HCT116 (cell line): Measurements from ENCODE around the gene ANKLE1. TPM values are rescaled to one million over a fixed set of nuclear protein-coding genes. Genes with fewer than 3 reads are reported as not detected.
A peak's percentile ranks its signal among the peaks of the same experiment; 100 is the strongest.

Experiments used
- ATAC-seq: fragments of 200-7000 bp; cut with Tn5 transposase; 2 replicates; pipeline ENCODE4 v1.9.1; 2020; ENCODE audit warnings: mild to moderate bottlenecking, moderate library complexity
- BruUV-seq: library from RNA; stranded (reverse); fragments of 400-500 nt; replicated peaks from 2 replicates; lab custom pipeline; 2021; lab: Mats Ljungman, UMichigan
- CTCF ChIA-PET: fragments of 300-600 bp; sonication (Branson Sonifier 250); formaldehyde crosslinking; loops from one replicate; lab custom pipeline; 2021; ENCODE audit warnings: antibody characterized with exemption; lab: Charles Lee
- POLR2A ChIA-PET: fragments of 300-600, 350-600 bp; sonication (Branson Sonifier 250); formaldehyde crosslinking; loops from one replicate; lab custom pipeline; 2021; ENCODE audit warnings: antibody characterized with exemption; lab: Charles Lee
- RAD21 ChIA-PET, 2 experiments: fragments of 300-600 bp; sonication (Branson Sonifier 250); formaldehyde crosslinking; loops; one replicate each; lab custom pipeline; 2023; ENCODE audit warnings: low total read pairs in 2 of 2; ENCODE audit not compliant: uncharacterized antibody in 2 of 2, unreplicated experiment in 2 of 2, low non-redundant PET in 1 of 2; lab: Charles Lee
- DNase-seq: peaks from one replicate; pipeline ENCODE4 v3.0.0-alpha.2; 2010; ENCODE audit warnings: low read depth, low spot score
- H2AFZ ChIP-seq: fragments of 200-600 bp; shearing (Covaris generic), sonication (generic); 2 replicates; pipeline ENCODE4 v1.6.1; 2017; ENCODE audit warnings: low read depth, mixed run types, mixed read lengths, antibody characterized with exemption, low read length; ENCODE audit not compliant: poor library complexity, severe bottlenecking
- H3K27ac ChIP-seq: 2 replicates; pipeline ENCODE4 v1.5.1; 2012; ENCODE audit warnings: low read depth, low read length
- H3K27me3 ChIP-seq: fragments of 200-600 bp; sonication (generic); 2 replicates; pipeline ENCODE4 v1.6.1; 2016; ENCODE audit warnings: mixed run types, low read length, mixed read lengths; ENCODE audit not compliant: insufficient read depth
- H3K36me3 ChIP-seq, 2 experiments: fragments of 200-500 bp in 1 of 2; fragments of 200-600 bp in 1 of 2; sonication (Bioruptor generic) in 1 of 2; sonication (generic) in 1 of 2; 2 replicates each; pipeline versions ENCODE4 v1.5.1 to v1.6.1; 2014 to 2016; ENCODE audit warnings: low read length in 2 of 2, inconsistent platforms in 1 of 2, mixed read lengths in 1 of 2, mixed run types in 1 of 2; ENCODE audit not compliant: insufficient read depth in 2 of 2, control insufficient read depth in 1 of 2
- H3K4me1 ChIP-seq, 2 experiments: fragments of 200-600 bp in 1 of 2; sonication (generic) in 1 of 2; 2 replicates each; pipeline versions ENCODE4 v1.5.1 to v1.6.1; 2012 to 2017; ENCODE audit warnings: low read length in 2 of 2, inconsistent platforms in 1 of 2, mild to moderate bottlenecking in 1 of 2, mixed read lengths in 1 of 2, mixed run types in 1 of 2, moderate library complexity in 1 of 2; ENCODE audit not compliant: insufficient read depth in 2 of 2, control insufficient read depth in 1 of 2
- H3K4me2 ChIP-seq: fragments of 200-600 bp; sonication (generic); 2 replicates; pipeline ENCODE4 v1.6.1; 2017; ENCODE audit warnings: mixed run types, low read length, mixed read lengths
- H3K4me3 ChIP-seq, 2 experiments: fragments of 200-600 bp in 1 of 2; sonication (generic) in 1 of 2; replicated peaks in 1 of 2; 2 replicates each; pipeline ENCODE4 v1.5.1; 2011 to 2016; ENCODE audit warnings: low read length in 2 of 2, control low read depth in 1 of 2, low read depth in 1 of 2, mild to moderate bottlenecking in 1 of 2, mixed read lengths in 1 of 2, mixed run types in 1 of 2
- H3K79me2 ChIP-seq: fragments of 200-600 bp; sonication (generic); 2 replicates; pipeline ENCODE4 v1.6.1; 2017; ENCODE audit warnings: mild to moderate bottlenecking, mixed run types, low read length, moderate library complexity, mixed read lengths; ENCODE audit not compliant: insufficient read depth
- H3K9ac ChIP-seq: fragments of 200-600 bp; sonication (generic); 2 replicates; pipeline ENCODE4 v1.6.1; 2016; ENCODE audit warnings: low read length, mixed read lengths
- H3K9me2 ChIP-seq: fragments of 200-600 bp; sonication (generic), shearing (Covaris generic); 2 replicates; pipeline ENCODE4 v1.6.1; 2017; ENCODE audit warnings: mixed run types, mild to moderate bottlenecking, moderate library complexity; ENCODE audit not compliant: insufficient read depth
- H3K9me3 ChIP-seq, 2 experiments: fragments of 200-500 bp in 1 of 2; fragments of 200-600 bp in 1 of 2; sonication (Bioruptor generic) in 1 of 2; sonication (generic) in 1 of 2; 2 replicates each; pipeline ENCODE4 v1.6.1; 2014 to 2017; ENCODE audit warnings: low read length in 2 of 2, mixed read lengths in 2 of 2, inconsistent platforms in 1 of 2, low read depth in 1 of 2, mild to moderate bottlenecking in 1 of 2, mixed run types in 1 of 2, moderate library complexity in 1 of 2; ENCODE audit not compliant: control insufficient read depth in 1 of 2, insufficient read depth in 1 of 2
- H4K20me1 ChIP-seq: fragments of 200-600 bp; sonication (generic), shearing (Covaris generic); 2 replicates; pipeline ENCODE4 v1.6.1; 2017; ENCODE audit warnings: mixed run types, mild to moderate bottlenecking, moderate library complexity; ENCODE audit not compliant: insufficient read depth
- CBX3 ChIP-seq: IDR thresholded peaks from 2 replicates; pipeline ENCODE4 v1.6.1; 2012; ENCODE audit warnings: low read depth
- EGR1 ChIP-seq: IDR thresholded peaks from 2 replicates; pipeline ENCODE4 v1.6.1; 2012; ENCODE audit warnings: low read depth
- ELF1 ChIP-seq: IDR thresholded peaks from 2 replicates; pipeline ENCODE4 v1.6.1; 2012; ENCODE audit warnings: low read depth, borderline replicate concordance
- EZH2phosphoT487 ChIP-seq: fragments of 200-600 bp; IDR thresholded peaks from 2 replicates; pipeline ENCODE4 v1.6.1; 2018; ENCODE audit warnings: antibody characterized with exemption, borderline replicate concordance
- RAD21 ChIP-seq: IDR thresholded peaks from 2 replicates; pipeline ENCODE4 v1.6.1; 2012; ENCODE audit warnings: low read depth, mild to moderate bottlenecking
- SIN3A ChIP-seq: IDR thresholded peaks from 2 replicates; pipeline ENCODE4 v1.6.1; 2012; ENCODE audit warnings: low read depth
- SP1 ChIP-seq: IDR thresholded peaks from 2 replicates; pipeline ENCODE4 v1.6.1; 2012; ENCODE audit warnings: low read depth
- SRF ChIP-seq: IDR thresholded peaks from 2 replicates; pipeline ENCODE4 v1.6.1; 2012; ENCODE audit warnings: low read depth
- intact Hi-C: fragments of 100-400 bp; cut with micrococcal nuclease; formaldehyde crosslinking; loops from 2 replicates; pipeline ENCODE4 v1.10.0; 2022
- total RNA-seq: library from RNA; stranded (reverse); gene quantifications from one replicate; pipeline ENCODE4 v1.2.1, GENCODE V29; 2021; ENCODE audit not compliant: unreplicated experiment
- TF ChIP-seq, protein P1 (sequence below): IDR thresholded peaks from 2 replicates; pipeline ENCODE4 v1.6.1; 2011; ENCODE audit warnings: mild to moderate bottlenecking, low read length, moderate library complexity; ENCODE audit not compliant: insufficient replicate concordance; ENCODE audit errors: extremely low read depth
- TF ChIP-seq, protein P2 (sequence below): IDR thresholded peaks from 2 replicates; pipeline ENCODE4 v1.6.1; 2012
- TF ChIP-seq, protein P3 (sequence below): IDR thresholded peaks from 2 replicates; pipeline ENCODE4 v1.6.1; 2012; ENCODE audit warnings: low read depth

The ANKLE1 gene
- total RNA-seq, 1 experiment from 2014 or later, result 14.8 TPM

DNA sequence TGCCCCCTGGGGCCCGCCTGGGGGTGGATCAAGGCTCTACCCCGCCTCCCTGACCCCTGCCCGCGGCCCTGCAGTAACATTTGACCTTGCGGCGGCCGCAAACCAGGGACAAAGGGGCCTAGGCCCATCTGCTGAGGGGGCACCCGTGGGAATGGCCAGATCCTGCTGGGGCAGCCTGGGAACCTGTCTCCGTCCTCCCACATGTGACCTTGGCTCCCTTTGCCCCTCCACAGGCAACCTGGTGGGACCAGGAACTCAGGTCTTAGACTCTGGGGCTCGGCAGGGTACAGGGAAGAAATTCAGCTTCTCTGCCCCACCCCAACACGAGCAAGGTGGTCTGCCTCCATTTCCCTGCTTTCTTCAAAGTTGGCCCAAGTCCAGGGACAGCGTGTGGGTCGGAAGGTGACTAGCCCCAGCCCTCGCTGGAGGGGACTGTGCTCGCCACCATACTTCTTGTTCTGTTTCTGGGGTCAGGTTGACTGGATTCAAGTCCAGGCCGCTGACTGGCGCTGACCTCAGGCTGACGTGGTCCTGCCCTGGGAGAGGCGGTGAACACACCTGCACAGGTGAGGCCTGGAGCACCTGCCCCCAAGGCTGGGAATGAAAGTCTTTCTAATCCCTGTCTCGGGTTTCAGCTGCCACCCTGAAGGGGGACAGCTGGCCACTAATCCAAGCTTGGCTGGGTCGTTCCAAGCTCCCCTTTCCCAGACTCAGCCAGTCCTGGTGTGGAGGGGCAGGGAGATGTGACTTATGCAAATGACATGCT lies 33.5 kb upstream of the ANKLE1 start:
- DNase-seq (no peak), ATAC-seq (no peak)
- no peaks in the 10 kb centered on the region for H3K27me3 ChIP-seq
- H3K9ac ChIP-seq, result no peak overlapping the region; the same call in 1 of the 2 replicates
- H3K36me3 ChIP-seq, result no peaks in the 10 kb centered on the region
- no peaks in the 10 kb centered on the region for H3K9me3 ChIP-seq
- peak overlapping the region; percentile 5 for H2AFZ ChIP-seq
- intact Hi-C loops, result no loop called here
- POLR2A ChIA-PET, result interaction anchor here (0.7 to 1.9 kb wide), 3 partner anchors 13 to 28 kb away, joined by 3 to 9 read pairs (median 7); partner anchors contain the start of gene OCEL1
- no peaks in the 10 kb centered on the region for H3K9me2 ChIP-seq
- CTCF ChIA-PET, result interaction anchor here (0.9 to 1.2 kb wide), 2 partner anchors 13 to 19 kb away, joined by 5 to 7 read pairs; partner anchors contain the start of gene BABAM1
- H3K79me2 ChIP-seq, result peaks cover 20% of the 10 kb centered on the region
- H3K4me2 ChIP-seq, result peak overlapping the region; percentile 94
- TF ChIP-seq SRF (no peak), EGR1 (no peak), SP1 (no peak), RAD21 (no peak), EZH2phosphoT487 (no peak), ELF1 (no peak), CBX3 (no peak), SIN3A (no peak)
- TF ChIP-seq, protein P1, sequence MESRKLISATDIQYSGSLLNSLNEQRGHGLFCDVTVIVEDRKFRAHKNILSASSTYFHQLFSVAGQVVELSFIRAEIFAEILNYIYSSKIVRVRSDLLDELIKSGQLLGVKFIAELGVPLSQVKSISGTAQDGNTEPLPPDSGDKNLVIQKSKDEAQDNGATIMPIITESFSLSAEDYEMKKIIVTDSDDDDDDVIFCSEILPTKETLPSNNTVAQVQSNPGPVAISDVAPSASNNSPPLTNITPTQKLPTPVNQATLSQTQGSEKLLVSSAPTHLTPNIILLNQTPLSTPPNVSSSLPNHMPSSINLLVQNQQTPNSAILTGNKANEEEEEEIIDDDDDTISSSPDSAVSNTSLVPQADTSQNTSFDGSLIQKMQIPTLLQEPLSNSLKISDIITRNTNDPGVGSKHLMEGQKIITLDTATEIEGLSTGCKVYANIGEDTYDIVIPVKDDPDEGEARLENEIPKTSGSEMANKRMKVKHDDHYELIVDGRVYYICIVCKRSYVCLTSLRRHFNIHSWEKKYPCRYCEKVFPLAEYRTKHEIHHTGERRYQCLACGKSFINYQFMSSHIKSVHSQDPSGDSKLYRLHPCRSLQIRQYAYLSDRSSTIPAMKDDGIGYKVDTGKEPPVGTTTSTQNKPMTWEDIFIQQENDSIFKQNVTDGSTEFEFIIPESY, result no peak
- TF ChIP-seq, protein P2, sequence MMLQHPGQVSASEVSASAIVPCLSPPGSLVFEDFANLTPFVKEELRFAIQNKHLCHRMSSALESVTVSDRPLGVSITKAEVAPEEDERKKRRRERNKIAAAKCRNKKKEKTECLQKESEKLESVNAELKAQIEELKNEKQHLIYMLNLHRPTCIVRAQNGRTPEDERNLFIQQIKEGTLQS, result no peak
- TF ChIP-seq, protein P3, sequence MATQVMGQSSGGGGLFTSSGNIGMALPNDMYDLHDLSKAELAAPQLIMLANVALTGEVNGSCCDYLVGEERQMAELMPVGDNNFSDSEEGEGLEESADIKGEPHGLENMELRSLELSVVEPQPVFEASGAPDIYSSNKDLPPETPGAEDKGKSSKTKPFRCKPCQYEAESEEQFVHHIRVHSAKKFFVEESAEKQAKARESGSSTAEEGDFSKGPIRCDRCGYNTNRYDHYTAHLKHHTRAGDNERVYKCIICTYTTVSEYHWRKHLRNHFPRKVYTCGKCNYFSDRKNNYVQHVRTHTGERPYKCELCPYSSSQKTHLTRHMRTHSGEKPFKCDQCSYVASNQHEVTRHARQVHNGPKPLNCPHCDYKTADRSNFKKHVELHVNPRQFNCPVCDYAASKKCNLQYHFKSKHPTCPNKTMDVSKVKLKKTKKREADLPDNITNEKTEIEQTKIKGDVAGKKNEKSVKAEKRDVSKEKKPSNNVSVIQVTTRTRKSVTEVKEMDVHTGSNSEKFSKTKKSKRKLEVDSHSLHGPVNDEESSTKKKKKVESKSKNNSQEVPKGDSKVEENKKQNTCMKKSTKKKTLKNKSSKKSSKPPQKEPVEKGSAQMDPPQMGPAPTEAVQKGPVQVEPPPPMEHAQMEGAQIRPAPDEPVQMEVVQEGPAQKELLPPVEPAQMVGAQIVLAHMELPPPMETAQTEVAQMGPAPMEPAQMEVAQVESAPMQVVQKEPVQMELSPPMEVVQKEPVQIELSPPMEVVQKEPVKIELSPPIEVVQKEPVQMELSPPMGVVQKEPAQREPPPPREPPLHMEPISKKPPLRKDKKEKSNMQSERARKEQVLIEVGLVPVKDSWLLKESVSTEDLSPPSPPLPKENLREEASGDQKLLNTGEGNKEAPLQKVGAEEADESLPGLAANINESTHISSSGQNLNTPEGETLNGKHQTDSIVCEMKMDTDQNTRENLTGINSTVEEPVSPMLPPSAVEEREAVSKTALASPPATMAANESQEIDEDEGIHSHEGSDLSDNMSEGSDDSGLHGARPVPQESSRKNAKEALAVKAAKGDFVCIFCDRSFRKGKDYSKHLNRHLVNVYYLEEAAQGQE, result no peak
- TF ChIP-seq, all 23 proteins: peak for 0
- no peaks in the 10 kb centered on the region for H4K20me1 ChIP-seq
- peak overlapping the region; percentile 80; the same call in 1 of the 2 replicates for H3K27ac ChIP-seq
- no peak overlapping the region for H3K4me3 ChIP-seq
- BruUV-seq, result no TSS peak
- RAD21 ChIA-PET, result interaction anchor here in 1 of 2 experiments (1.0 kb wide), 1 partner anchor 13 kb away, joined by 3 read pairs; no protein-coding TSS in a partner anchor
- H3K4me1 ChIP-seq, result peaks cover 42 to 58% of the 10 kb centered on the region in 2 experiments
